HG03558 (cell line): ENCODE results near the gene HEXA.
"Not testable (repeated sequence)": the region's sequence is repeated elsewhere in the genome, so short reads cannot be mapped to it uniquely, and the experiment has no call there.

Source experiments
- ATAC-seq: cut with Tn5 transposase; IDR thresholded peaks from one replicate; pipeline ENCODE4 v1.9.1; 2021; ENCODE audit warnings: moderate number of reproducible peaks; ENCODE audit not compliant: unreplicated experiment; ENCODE audit errors: extremely low read depth

HEXA gene

GRCh38 chr15:72379106-72379505 is 3.3 kb upstream of the HEXA start:
- ATAC-seq = not testable (repeated sequence)

GRCh38 chr15:72377331-72377730 is 1.5 kb upstream of the HEXA start:
- no peak for ATAC-seq

DNA sequence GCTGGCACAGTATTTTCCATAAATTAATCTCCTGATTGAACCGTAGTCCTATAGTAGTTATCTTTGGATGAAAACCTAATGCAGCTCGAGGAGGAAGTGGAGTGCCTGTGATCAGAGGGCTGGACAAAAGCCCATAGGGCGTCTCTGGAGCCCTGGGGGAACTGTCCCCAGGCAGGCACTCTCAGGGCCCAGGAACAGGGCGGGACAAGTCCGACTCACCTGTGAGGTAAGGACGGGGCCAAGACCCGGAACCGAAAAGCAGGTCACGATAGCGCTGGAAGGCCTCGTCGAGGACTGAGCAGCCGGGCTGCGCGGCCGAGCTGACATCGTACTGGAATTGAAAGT is 341 bp downstream of the HEXA start:
- ATAC-seq = peak; percentile 11

GRCh38 chr15:72372361-72372760 is 3.5 kb downstream of the HEXA start:
- no peak for ATAC-seq

DNA sequence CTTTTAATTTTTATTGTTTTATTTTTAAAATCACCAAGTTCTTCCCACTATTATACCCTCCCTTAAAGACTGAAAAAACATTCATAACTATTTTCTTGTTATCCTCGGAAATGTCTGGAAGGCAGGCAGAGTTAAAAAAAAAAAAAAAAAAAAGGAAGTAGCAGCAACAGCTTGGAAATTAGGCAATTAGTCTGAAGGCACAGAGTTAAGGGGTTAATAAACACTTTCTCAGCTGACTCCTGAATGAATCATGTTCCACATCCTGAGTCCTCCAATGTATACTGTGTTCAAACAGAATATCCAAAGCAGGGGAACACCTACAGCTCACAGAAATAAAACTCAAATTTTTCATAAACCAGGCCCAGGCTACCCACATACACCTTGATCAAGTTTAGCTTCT is 5.8 kb downstream of the HEXA start:
- no peak for ATAC-seq

DNA sequence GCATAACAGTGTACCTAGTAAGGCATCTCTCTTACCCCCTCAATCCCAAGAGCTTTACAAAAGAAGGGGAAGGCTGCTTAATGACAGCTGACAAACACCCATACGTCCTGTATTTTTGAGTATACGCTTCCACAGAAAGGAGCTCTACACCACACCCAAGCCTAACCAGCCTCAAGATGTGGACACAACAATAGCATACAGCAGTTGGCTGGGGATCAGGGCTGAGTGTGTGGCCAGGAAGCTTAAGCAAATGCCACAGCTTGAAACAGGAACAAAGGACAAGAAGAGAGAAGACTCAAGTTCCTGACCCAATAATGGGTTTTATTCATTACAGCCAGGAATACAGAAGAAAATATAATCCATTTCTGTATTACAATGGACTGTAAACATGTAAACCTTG is 6.9 kb downstream of the HEXA start:
- ATAC-seq = no peak

DNA sequence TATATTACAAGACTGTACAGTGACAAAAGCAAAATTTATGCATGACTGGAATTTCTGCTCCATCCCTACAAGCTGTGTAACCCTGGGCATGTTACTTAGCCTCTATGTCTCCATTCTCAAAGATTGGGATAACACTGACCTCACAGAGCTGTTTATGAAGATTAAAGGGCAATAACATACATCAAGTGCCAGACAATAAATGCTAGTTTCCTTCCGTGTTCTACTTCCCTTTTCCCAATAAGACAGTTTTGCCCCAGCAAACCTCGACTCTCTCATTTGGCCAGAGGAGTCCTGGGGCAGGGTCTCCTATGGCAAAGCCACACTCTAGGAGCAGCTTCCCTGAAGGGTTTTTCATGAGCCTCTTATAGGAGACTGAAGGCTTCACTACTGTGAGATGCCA is 7.5 kb downstream of the HEXA start:
- ATAC-seq = no peak

GRCh38 chr15:72365844-72366243 is 10.0 kb downstream of the HEXA start:
- peak; percentile 69 for ATAC-seq

GRCh38 chr15:72361176-72361575 is 14.6 kb downstream of the HEXA start:
- no peak for ATAC-seq

DNA sequence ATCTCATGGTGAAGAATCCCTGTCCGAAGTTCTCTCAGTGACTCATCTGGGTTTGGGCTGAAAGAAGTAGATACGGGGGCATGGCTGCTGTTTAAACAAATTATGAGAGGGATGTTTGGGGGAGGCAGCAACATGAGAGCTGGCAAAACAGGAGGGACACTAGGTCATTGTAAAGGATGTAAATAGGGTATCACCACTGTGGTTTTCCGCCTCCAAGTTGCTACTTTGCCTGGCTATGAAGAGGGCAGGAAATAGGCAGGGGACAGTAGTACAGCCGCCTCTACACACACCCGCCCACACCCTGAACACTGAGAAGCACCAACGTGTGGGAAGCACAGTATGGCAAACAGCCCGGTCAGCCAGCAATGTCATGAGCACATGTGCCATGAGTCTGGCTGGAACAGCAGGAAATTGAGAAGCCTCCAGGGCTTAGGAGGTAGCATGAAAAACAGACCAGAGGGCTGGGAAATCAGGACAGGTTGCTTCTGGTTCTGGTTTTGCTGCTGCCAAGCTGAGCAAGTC is 17.1 kb downstream of the HEXA start:
- no peak for ATAC-seq

DNA sequence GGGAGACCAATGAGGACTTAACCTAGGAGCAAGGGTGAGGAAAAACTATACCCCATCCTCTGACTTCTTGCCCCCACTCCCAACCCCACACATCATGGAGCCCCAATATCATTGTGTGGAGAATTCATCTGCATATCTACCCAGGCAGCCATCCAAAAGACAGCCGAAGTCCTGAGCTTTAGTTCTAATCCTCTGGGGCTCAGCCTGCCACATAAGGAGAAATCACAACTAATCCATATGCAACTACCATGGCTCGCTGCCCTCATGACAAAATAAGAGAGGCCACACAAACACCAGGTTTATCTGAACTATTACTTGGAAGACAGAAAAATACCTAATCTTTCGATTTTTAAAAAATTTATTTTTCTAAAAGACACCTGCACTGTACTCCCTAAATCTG is 17.7 kb downstream of the HEXA start:
- no peak for ATAC-seq

DNA sequence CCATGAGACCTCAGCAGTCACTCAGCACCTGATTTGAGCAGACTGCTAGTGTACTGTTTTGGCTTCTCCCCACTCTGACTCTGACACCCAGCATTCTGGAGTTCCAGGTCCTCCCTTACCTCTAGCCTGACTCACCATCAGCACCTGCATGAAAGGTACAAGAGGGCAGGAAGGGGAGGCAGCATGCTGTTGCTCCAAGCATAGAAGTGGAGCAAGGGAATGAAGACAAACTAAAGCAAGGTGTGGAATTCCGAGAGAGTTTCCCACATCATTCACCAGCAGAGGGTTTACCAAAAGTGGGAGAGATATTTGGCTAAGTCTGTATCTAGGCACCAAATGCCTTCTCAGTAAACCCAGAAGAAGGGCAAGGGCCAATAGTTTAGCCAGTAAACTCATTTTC is 21.3 kb downstream of the HEXA start:
- ATAC-seq = no peak

DNA sequence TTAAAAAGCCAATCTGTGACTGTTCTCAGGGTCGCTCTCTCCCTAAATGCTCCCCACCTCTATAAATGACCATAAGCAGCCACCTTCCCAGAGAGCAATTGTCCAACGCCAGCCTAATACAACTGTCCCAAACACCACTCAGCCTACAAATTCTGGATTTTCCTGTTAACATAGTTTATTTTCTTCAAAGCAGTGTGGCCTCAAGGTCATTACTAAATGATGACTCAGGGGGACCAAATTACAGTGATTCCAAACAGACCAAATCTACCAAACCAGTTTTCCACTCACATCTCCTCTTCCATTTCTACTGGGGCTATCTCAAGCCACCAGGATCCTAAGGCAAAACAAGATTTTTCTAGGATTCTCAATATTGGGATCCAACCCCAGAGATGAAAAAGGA is 22.5 kb downstream of the HEXA start:
- no peak for ATAC-seq

- no peak for ATAC-seq
Measured at GRCh38 chr15:72345806-72346205, 30.0 kb downstream of the HEXA start.

DNA sequence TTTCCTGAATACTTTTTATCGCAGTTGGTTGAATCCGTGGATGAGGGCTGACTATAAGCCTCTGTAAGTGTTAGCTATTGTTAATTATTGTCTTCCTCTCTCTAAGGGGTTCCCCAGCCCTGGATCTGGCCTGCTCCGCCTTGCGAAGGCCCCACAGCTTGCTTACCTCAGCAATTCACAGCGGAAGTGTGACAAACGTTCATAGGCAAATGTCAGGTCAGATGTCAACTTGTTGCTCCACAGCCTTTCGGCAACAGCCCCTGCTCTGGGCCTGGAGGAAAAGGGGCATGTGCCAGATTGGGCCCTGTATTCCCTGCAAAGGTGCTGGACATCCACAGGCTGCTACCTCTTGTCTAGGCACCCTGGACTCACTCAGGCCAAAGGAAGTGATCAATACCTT is 30.5 kb downstream of the HEXA start:
- ATAC-seq = no peak

DNA sequence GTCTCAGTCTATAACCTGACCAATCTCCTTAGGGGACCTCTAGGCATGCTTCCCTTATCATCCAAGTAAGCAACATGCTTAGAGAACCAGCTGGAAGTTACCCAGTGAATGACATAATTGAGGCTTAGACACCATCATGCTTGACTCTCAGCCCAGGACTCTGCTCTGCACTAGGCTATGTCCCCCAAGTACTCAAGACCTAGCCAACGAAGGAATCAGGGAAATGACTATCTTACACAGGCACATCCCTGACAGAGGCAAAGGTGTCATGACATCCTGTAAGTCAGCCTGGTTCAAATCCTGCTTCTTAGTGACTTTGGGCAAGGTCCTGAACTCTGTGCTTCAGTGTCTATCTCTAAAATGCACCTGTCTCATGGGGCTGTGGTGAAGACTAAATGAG is 31.2 kb downstream of the HEXA start:
- no peak for ATAC-seq

DNA sequence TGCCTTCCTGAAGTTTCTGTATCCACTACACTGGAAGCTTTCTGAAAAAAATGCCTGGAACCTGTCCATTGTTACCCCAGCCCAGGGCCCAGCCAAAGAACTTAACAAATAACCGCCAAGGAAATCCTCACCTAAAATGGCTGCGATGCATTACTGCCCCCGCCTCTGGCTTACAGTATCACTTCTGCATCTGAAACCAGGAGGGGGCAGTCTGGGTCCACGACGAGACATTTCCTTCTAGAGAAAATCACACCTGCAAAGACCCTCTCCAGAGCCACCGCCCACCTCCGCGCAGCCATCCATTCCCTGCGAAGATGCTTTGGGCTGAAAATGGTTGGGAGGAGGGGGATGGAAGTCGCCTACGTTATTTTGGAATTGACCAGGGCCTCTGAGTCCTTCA is 33.4 kb downstream of the HEXA start:
- ATAC-seq = no peak

DNA sequence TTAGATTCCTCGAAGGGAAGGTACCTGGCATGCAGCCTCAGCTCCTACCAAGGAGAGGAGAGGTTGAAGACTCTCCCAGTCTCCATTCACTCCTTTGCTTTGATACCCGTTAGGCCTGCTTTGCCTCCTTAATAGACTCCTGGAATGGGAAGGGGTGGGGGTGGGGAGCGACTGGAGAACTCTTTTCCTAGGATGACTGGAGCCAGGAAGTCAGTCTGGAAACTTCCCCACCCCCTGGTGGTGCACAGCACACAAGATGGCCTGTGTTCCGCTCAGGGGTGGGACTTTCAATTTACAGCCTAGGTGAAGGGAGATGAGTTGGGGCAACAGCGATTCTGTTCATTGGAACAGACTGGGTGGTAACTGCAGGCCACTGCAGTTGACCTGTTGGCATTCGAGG is 34.5 kb downstream of the HEXA start:
- ATAC-seq = no peak

GRCh38 chr15:72340366-72340765 is 35.4 kb downstream of the HEXA start:
- ATAC-seq = no peak

- no peak for ATAC-seq
Measured at GRCh38 chr15:72339777-72340177, 36.0 kb downstream of the HEXA start.

DNA sequence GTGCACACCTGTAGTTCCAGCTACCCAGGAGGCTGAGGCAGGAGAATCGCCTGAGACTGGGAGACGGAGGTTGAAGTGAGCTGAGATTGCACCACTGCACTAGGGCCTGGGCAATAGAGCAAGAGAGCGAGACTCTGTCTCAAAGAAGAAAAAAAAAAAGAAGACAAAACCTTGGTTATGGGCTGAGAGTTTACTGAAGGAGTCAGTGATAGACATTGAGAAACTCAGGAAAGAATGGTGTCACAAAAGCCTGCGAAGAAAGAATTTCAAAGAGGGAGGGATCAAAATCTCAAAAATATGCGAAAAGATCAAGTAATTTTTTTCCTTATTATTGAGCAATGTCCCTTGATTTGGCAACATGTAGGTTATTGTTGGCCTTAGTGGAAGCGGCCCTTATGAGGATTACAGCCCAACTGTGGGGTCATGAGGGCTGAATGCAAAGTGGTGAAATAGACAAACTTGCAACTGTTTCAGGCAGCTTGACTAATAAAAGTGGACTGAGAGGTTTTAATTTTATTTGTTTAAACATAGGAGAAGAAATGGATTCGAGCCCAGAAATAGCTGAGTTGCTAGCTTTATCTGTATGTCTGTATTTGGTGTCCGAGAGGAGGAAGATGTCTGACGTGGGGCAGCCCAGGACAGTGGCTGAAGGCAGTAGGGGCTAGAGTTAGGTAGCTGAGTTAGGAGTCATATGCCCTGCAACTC is 37.0 kb downstream of the HEXA start:
- no peak for ATAC-seq

DNA sequence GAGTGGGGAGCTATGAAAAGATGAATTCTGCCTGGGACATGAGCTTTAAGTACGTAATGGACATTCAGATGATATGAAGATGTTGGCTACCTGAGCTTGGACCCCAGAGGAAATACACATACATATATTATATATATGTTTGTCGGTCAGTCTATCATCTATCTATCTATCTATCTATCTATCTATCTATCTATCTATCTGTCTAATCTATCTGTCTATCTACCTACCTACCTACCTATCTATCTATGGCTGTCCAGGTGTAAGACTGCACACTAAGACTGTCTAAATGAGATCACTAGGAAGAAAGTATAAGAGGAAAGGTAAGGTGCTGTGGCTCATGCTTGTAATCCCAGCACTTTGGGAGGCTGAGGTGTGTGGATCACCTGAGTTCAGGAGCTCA is 37.7 kb downstream of the HEXA start:
- no peak for ATAC-seq

GRCh38 chr15:72334842-72335241 is 41.0 kb downstream of the HEXA start:
- no peak for ATAC-seq
